ENCODE data around the gene ARMC5.
A peak's percentile ranks its signal among the peaks of the same experiment; 100 is the strongest.

The ARMC5 gene

DNA sequence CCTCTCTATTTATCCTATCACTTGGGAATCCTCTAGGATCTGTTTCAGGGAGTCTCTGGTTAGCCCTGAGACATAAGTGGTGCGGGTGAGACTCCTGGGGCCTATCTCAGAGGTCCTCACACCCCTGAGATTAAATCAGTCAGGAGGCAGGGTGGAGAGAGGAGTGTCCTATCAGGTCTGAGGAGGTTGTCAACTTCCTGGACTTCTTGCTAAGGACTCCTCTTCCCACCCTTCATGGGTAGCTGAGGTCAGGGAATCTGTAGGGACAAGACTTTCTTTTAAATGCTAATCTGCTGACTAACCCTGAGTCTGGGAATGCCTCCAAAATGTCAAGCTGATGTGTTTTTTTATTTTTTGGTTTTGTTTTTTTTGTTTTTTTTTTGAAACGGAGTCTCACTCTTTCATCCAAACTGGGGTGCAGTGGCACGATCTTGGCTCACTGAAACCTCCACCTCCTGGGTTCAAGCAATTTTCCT is 6.6 kb upstream of the ARMC5 start:
- TF ChIP-seq GATA2 (IDR thresholded peaks at IDR 0.05; ENCODE audit: low read depth, low read length), result no peak

DNA sequence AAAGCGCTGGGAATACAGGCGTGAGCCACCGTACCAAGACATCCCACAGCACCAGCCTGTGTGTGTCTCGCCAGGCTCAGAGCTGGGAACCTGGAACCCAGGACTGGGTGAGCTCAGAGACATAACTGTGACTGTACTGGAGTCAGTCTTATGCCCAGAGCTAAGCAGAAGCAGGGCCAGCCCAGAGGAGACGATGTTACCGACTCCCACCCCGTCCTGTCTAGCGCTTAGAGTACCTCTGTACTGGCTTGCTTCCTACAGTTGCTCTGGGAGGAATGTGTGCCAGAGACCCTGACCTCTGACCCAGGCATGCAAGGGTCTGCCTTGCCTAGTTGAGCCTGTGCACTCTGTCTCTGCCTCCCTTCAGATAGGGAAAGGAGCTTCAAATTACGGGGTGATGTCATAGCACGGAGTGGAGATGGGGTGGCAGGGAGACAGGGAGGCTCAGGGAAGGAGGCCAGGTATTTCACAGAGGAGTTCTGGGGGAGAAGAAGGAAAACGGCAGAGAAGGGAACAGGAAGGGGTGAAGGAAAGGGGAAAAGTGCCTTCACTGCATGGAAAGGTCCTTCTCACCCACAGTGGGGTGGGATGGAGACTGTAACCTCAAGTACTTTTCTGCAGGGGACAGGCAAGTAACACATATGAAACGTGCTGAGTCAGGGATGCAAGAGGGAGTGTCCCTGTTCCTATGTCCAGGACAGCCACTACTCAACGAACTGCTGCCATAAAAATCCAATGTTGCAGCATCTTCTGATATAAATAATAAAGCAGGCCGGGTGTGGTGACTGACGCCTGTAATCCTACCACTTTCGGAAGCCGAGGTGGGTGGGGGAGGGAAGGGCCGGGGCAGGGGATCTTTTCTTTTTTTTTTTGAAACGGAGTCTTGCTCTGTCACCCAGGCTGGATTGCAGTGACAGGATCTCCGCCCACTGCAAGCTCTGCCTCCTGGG is 5.8 kb upstream of the ARMC5 start:
- TF ChIP-seq GATA3 (IDR thresholded peaks at IDR 0.05; ENCODE audit: low read depth, low read length) (no peak), GATA2 (IDR thresholded peaks at IDR 0.05; ENCODE audit: low read depth, low read length) (no peak)

GRCh38 chr16:31455601-31456314 is 3.5 kb upstream of the ARMC5 start:
- TF ChIP-seq GATA3 (IDR thresholded peaks at IDR 0.05; ENCODE audit: low read depth, low read length), result no peak
- TF ChIP-seq GATA2 (IDR thresholded peaks at IDR 0.05; ENCODE audit: low read depth, low read length), result no peak

DNA sequence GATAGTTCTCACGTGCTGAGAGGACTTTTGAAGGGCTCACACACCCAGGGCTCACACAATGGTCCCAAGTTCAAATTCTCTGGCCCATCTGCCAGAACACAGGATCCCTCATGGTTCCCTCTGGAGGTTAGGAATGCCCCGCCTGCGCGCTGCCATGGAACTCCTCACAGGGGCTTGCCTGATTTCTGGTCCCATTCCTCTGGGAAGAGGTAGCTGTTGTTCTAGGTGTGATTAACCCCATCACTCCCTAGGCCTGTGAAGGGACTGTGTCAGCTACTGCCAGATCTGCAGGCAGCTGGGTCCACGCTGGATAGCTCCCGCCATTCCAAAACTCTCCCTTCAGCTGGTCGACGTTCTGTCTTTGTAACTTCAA is 2.3 kb upstream of the ARMC5 start:
- TF ChIP-seq GATA3 (IDR thresholded peaks at IDR 0.05; ENCODE audit: low read depth, low read length) (no peak), GATA2 (IDR thresholded peaks at IDR 0.05; ENCODE audit: low read depth, low read length) (no peak)

- TF ChIP-seq GATA2 (IDR thresholded peaks at IDR 0.05; ENCODE audit: low read depth, low read length) (no peak), GATA3 (IDR thresholded peaks at IDR 0.05; ENCODE audit: low read depth, low read length) (no peak)
Observed at GRCh38 chr16:31458073-31458843, 1.0 kb upstream of the ARMC5 start.

- no peak for TF ChIP-seq GATA3 (IDR thresholded peaks at IDR 0.05; ENCODE audit: low read depth, low read length)
- 0 out of 2 replicates have a peak, but pooled peaks have one; percentile 2 for TF ChIP-seq GATA2 (IDR thresholded peaks at IDR 0.05; ENCODE audit: low read depth, low read length)
Observed at GRCh38 chr16:31459687-31460581, 633 bp downstream of the ARMC5 start.

DNA sequence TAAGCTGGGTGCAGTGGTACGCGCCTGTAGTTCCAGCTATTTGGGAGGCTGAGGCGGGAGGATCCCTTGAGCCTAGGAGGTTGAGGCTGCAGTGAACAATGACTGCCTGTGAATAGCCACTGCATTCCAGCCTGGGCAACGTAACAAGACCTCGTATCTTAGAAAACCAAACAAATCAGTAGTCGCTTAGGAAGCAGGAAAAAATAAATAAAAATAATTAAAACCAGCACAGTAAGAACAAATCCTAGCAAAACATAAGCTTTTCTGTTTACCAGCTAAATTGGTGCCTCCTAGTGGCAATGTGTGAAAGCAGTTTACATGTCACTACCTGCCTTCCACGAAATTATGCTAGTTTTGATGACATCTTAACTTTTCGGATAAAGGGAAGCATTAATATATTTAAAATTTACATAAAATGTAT is 1.3 kb downstream of the ARMC5 start:
- TF ChIP-seq GATA2 (IDR thresholded peaks at IDR 0.05; ENCODE audit: low read depth, low read length), result no peak
- TF ChIP-seq GATA3 (IDR thresholded peaks at IDR 0.05; ENCODE audit: low read depth, low read length), result no peak

DNA sequence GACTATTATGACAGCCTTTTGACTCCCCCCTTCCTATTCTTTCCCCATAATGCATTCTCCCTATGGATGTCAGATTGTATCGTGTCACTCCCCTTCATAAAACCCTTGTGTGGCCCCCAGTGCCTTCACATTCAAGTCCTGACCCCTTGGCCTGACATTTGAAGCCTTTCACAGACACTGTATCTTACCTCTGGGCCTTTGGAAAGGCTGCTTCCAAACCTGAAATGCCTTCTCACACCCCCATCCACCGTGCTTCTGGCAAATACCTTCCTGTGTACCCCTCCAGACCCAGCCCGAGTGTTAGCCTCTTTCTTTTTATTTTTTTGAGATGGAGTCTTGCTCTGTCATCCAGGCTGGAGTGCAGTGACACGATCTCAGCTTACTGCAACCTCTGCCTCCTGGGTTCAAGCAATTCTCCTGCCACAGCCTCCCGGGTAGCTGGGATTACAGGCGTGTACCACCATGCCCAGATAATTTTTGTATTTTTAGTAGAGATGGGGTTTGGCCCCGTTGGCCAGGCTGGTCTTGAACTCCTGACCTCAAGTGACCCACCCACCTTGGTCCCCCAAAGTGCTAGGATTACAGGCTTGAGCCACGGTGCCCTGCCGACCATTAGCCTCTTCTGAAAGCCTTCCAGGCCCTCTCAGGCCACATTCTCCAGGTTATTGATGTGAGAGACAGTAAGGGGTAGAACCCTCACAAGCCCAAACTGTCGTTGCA is 2.1 kb downstream of the ARMC5 start:
- TF ChIP-seq GATA2 (IDR thresholded peaks at IDR 0.05; ENCODE audit: low read depth, low read length) (no peak), GATA3 (IDR thresholded peaks at IDR 0.05; ENCODE audit: low read depth, low read length) (no peak)

DNA sequence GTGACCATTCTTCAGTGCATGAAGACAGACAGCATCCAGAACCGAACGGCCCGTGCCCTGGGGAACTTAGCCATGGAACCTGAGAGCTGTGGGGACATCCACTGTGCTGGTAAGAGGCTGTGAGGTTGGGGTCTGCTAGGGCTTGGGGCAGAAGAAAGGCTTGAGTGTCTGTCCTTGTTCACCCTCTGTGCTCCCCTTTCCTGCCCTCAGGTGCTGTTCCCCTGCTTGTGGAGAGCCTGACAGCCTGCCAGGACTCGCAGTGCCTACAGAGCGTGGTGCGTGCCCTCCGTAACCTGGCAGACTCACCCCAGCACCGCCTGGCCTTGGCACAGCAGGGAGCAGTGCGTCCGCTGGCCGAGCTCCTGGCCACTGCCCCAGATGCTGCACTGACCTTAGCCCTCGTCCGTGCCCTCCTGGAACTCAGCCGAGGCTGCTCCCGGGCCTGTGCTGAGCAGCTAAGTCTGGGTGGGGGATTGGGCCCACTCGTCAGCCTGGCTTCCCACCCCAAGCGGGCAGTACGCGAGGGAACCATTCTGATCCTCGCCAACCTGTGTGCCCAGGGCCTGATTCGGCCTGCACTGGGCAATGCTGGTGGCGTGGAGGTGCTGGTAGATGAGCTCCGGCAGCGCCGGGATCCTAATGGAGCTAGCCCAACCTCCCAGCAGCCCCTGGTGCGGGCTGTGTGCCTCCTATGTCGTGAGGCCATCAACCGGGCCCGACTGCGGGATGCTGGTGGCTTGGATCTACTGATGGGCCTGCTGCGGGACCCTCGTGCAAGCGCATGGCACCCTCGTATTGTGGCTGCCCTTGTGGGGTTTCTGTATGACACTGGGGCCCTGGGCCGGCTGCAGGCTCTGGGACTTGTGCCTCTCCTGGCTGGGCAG is 2.9 kb downstream of the ARMC5 start:
- no peak for TF ChIP-seq GATA2 (IDR thresholded peaks at IDR 0.05; ENCODE audit: low read depth, low read length)
- no peak for TF ChIP-seq GATA3 (IDR thresholded peaks at IDR 0.05; ENCODE audit: low read depth, low read length)

- TF ChIP-seq GATA3 (IDR thresholded peaks at IDR 0.05; ENCODE audit: low read depth, low read length) (no peak), GATA2 (IDR thresholded peaks at IDR 0.05; ENCODE audit: low read depth, low read length) (no peak)
Observed at GRCh38 chr16:31464348-31464769, 5.1 kb downstream of the ARMC5 start.

DNA sequence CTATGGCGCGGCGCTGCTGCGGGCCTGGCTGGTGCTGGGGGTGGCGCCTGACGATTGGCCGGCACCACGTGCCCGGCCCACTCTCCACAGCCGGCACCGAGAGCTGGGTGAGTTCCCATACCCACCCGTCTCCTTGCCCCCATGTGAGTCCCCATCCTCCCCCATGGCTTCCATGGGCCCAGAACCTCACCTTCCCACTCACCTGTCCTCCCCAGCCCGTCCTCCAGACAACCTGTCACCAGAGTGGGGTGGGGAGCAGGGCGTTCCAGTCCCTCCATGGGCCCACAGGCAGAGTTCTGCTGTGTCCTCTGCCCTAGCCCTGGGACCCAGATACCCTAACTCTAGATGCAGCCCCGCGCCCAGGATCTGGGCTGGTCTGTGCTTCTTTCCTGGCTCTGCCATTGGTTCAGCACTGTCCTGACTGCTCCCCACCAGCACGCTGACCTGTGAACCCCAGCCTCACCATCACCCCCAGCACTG is 5.5 kb downstream of the ARMC5 start:
- TF ChIP-seq GATA3 (IDR thresholded peaks at IDR 0.05; ENCODE audit: low read depth, low read length) (no peak), GATA2 (IDR thresholded peaks at IDR 0.05; ENCODE audit: low read depth, low read length) (no peak)
